WTC11 (cell line): Measurements from ENCODE around the gene TLE3. TPM values are rescaled to one million over a fixed set of nuclear protein-coding genes. Genes with fewer than 3 reads are reported as not detected.

Experiments used
- ATAC-seq: fragments of 200-7000 bp; cut with Tn5 transposase; 2 replicates; pipeline ENCODE4 v1.10.0; 2021; ENCODE audit warnings: mild to moderate bottlenecking, moderate library complexity
- CTCF ChIA-PET: fragments of 300-600 bp; sonication (Branson Sonifier 250); formaldehyde crosslinking; loops from one replicate; lab custom pipeline; 2021; ENCODE audit warnings: antibody characterized with exemption; lab: Charles Lee
- POLR2A ChIA-PET: fragments of 350-600 bp; sonication (Branson Sonifier 250); formaldehyde crosslinking; loops from one replicate; lab custom pipeline; 2021; ENCODE audit warnings: antibody characterized with exemption; lab: Charles Lee
- DNase-seq: peaks from one replicate; pipeline ENCODE4 v3.0.0; 2021; ENCODE audit warnings: low spot score
- H3K27ac Mint-ChIP-seq: 2 replicates; pipeline ENCODE4 v1.8.0; 2021; ENCODE audit warnings: mixed read lengths
- H3K27me3 Mint-ChIP-seq: 2 replicates; pipeline ENCODE4 v1.8.0; 2021; ENCODE audit warnings: low read depth, mild to moderate bottlenecking, moderate library complexity, mixed read lengths
- H3K36me3 Mint-ChIP-seq: 2 replicates; pipeline ENCODE4 v1.8.0; 2021; ENCODE audit warnings: mixed read lengths
- H3K4me1 Mint-ChIP-seq: 2 replicates; pipeline ENCODE4 v1.8.0; 2022; ENCODE audit warnings: mixed read lengths
- H3K4me3 Mint-ChIP-seq: 2 replicates; pipeline ENCODE4 v1.8.0; 2021; ENCODE audit warnings: mild to moderate bottlenecking, moderate library complexity, mixed read lengths
- H3K9me3 Mint-ChIP-seq: 2 replicates; pipeline ENCODE4 v1.8.0; 2021; ENCODE audit warnings: mixed read lengths
- FOXK1 ChIP-seq: sonication (generic); formaldehyde crosslinking; IDR thresholded peaks from 2 replicates; pipeline ENCODE4 v1.8.0; 2022; ENCODE audit warnings: mild to moderate bottlenecking, moderate library complexity, missing genetic modification reagents
- RORB ChIP-seq: fragments of 250-450 bp; sonication (Bioruptor Pico); IDR thresholded peaks from 2 replicates; pipeline ENCODE4 v1.9.0; 2021; ENCODE audit warnings: mild to moderate bottlenecking
- SOX15 ChIP-seq: fragments of 250-450 bp; sonication (Bioruptor Pico); IDR thresholded peaks from 2 replicates; pipeline ENCODE4 v1.9.0; 2021; ENCODE audit warnings: mild to moderate bottlenecking
- TCF7 ChIP-seq: sonication (generic); formaldehyde crosslinking; IDR thresholded peaks from 2 replicates; pipeline ENCODE4 v1.8.0; 2022; ENCODE audit warnings: mild to moderate bottlenecking, low read depth, missing genetic modification reagents, moderate library complexity
- ZNF138 ChIP-seq: sonication (generic); formaldehyde crosslinking; conservative IDR thresholded peaks from 2 replicates; pipeline ENCODE4 v1.8.1; 2022; ENCODE audit warnings: mild to moderate bottlenecking, moderate library complexity, missing genetic modification reagents
- ZNF416 ChIP-seq: fragments of 250-450 bp; sonication (Bioruptor Pico); IDR thresholded peaks from 2 replicates; pipeline ENCODE4 v1.9.0; 2021; ENCODE audit warnings: mild to moderate bottlenecking, inconsistent platforms
- ZNF532 ChIP-seq: fragments of 250-450 bp; sonication (Bioruptor Pico); IDR thresholded peaks from 2 replicates; pipeline ENCODE4 v1.9.0; 2021; ENCODE audit warnings: mild to moderate bottlenecking, borderline replicate concordance
- ZSCAN18 ChIP-seq: fragments of 250-450 bp; sonication (Bioruptor Pico); IDR thresholded peaks from 2 replicates; pipeline ENCODE4 v2.1.2; 2022; ENCODE audit warnings: mild to moderate bottlenecking, moderate library complexity
- total RNA-seq: library from RNA; stranded (reverse); gene quantifications from 3 replicates; pipeline ENCODE4 v1.2.3, GENCODE V29; 2021
- TF ChIP-seq, protein P1 (sequence below): sonication (generic); formaldehyde crosslinking; IDR thresholded peaks from 2 replicates; pipeline ENCODE4 v1.8.0; 2022; ENCODE audit warnings: missing genetic modification reagents
- TF ChIP-seq, protein P2 (sequence below): fragments of 250-450 bp; sonication (Bioruptor Pico); conservative IDR thresholded peaks from 2 replicates; pipeline ENCODE4 v1.9.0; 2021; ENCODE audit warnings: mild to moderate bottlenecking
- TF ChIP-seq, protein P3 (sequence below): sonication (generic); formaldehyde crosslinking; IDR thresholded peaks from 2 replicates; pipeline ENCODE4 v1.8.0; 2023; ENCODE audit warnings: missing genetic modification reagents, mild to moderate bottlenecking, borderline replicate concordance

Gene TLE3
- total RNA-seq, 1 experiment from 2014 or later = 78.7 TPM

GRCh38 chr15:70086636-70087035 lies 11.1 kb downstream of the TLE3 start:
- no peak for ATAC-seq
- H3K4me3 Mint-ChIP-seq = no peak overlapping the region
- no peak overlapping the region for H3K27ac Mint-ChIP-seq
- no peak for DNase-seq
- H3K27me3 Mint-ChIP-seq = peaks cover 5% of the 10 kb centered on the region
- ChIA-PET POLR2A (interaction anchor here (0.6 kb wide), 1 partner anchor 180 kb away, joined by 3 read pairs; no protein-coding TSS in a partner anchor), CTCF (no interaction called here)
- peaks cover 95% of the 10 kb centered on the region for H3K4me1 Mint-ChIP-seq
- peaks cover 25% of the 10 kb centered on the region for H3K36me3 Mint-ChIP-seq
- no peaks in the 10 kb centered on the region for H3K9me3 Mint-ChIP-seq
- no peak for TF ChIP-seq ZNF416 (CRISPR knock-in tag)
- no peak for TF ChIP-seq FOXK1
- TF ChIP-seq, protein P1, sequence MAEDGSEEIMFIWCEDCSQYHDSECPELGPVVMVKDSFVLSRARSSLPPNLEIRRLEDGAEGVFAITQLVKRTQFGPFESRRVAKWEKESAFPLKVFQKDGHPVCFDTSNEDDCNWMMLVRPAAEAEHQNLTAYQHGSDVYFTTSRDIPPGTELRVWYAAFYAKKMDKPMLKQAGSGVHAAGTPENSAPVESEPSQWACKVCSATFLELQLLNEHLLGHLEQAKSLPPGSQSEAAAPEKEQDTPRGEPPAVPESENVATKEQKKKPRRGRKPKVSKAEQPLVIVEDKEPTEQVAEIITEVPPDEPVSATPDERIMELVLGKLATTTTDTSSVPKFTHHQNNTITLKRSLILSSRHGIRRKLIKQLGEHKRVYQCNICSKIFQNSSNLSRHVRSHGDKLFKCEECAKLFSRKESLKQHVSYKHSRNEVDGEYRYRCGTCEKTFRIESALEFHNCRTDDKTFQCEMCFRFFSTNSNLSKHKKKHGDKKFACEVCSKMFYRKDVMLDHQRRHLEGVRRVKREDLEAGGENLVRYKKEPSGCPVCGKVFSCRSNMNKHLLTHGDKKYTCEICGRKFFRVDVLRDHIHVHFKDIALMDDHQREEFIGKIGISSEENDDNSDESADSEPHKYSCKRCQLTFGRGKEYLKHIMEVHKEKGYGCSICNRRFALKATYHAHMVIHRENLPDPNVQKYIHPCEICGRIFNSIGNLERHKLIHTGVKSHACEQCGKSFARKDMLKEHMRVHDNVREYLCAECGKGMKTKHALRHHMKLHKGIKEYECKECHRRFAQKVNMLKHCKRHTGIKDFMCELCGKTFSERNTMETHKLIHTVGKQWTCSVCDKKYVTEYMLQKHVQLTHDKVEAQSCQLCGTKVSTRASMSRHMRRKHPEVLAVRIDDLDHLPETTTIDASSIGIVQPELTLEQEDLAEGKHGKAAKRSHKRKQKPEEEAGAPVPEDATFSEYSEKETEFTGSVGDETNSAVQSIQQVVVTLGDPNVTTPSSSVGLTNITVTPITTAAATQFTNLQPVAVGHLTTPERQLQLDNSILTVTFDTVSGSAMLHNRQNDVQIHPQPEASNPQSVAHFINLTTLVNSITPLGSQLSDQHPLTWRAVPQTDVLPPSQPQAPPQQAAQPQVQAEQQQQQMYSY = no peak
- TF ChIP-seq RORB (CRISPR knock-in tag) = no peak
- no peak for TF ChIP-seq ZNF532 (CRISPR knock-in tag)
- TF ChIP-seq TCF7 (CRISPR knock-in tag) = no peak
- TF ChIP-seq, protein P2, sequence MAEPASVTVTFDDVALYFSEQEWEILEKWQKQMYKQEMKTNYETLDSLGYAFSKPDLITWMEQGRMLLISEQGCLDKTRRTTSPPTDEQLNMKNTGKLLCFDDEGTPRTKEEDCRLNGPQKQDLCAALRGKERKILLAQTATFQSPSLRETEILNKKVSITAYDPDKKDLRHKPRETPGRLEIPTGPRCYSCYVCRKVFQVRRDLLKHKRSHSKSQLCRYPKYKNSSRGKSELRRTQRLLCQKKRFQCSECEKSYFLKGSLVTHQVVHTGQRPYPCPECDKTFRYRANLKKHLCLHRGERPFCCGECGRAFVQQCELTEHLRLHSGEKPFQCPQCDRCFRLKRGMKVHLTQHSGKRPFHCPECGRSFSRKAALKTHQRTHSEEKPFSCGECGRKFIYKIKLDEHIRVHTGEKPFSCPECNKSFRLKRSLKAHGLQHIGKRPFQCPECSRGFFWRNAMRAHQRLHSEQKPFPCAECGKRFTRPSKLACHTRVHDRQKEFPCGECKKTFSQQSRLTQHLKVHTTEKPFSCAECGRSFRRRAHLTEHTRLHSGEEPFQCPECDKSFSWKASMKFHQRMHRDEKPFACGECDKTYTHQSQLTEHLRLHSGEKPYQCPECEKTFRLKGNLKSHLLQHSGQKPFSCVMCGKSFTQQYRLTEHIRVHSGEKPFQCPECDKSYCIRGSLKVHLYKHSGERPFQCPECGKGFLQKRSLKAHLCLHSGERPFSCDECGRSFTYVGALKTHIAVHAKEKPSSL (CRISPR knock-in tag) = no peak
- TF ChIP-seq, protein P3, sequence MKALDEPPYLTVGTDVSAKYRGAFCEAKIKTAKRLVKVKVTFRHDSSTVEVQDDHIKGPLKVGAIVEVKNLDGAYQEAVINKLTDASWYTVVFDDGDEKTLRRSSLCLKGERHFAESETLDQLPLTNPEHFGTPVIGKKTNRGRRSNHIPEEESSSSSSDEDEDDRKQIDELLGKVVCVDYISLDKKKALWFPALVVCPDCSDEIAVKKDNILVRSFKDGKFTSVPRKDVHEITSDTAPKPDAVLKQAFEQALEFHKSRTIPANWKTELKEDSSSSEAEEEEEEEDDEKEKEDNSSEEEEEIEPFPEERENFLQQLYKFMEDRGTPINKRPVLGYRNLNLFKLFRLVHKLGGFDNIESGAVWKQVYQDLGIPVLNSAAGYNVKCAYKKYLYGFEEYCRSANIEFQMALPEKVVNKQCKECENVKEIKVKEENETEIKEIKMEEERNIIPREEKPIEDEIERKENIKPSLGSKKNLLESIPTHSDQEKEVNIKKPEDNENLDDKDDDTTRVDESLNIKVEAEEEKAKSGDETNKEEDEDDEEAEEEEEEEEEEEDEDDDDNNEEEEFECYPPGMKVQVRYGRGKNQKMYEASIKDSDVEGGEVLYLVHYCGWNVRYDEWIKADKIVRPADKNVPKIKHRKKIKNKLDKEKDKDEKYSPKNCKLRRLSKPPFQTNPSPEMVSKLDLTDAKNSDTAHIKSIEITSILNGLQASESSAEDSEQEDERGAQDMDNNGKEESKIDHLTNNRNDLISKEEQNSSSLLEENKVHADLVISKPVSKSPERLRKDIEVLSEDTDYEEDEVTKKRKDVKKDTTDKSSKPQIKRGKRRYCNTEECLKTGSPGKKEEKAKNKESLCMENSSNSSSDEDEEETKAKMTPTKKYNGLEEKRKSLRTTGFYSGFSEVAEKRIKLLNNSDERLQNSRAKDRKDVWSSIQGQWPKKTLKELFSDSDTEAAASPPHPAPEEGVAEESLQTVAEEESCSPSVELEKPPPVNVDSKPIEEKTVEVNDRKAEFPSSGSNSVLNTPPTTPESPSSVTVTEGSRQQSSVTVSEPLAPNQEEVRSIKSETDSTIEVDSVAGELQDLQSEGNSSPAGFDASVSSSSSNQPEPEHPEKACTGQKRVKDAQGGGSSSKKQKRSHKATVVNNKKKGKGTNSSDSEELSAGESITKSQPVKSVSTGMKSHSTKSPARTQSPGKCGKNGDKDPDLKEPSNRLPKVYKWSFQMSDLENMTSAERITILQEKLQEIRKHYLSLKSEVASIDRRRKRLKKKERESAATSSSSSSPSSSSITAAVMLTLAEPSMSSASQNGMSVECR = no peak
- TF ChIP-seq ZNF138 (CRISPR knock-in tag) = no peak
- no peak for TF ChIP-seq SOX15
- no peak for TF ChIP-seq ZSCAN18 (CRISPR knock-in tag)
